CD14-positive monocyte (primary cell): ENCODE measurements around the gene CFAP69. TPM values are rescaled to one million over a fixed set of nuclear protein-coding genes. Genes with fewer than 3 reads are reported as not detected.

Experiments
- DNase-seq, 3 donors: peaks; one replicate each; pipeline ENCODE4 v3.0.0-alpha.2; 2011 to 2022
- H2AFZ ChIP-seq: 2 replicates; pipeline ENCODE4 v1.6.0; 2012; ENCODE audit warnings: mild to moderate bottlenecking, low read depth, low read length, inconsistent platforms; ENCODE audit not compliant: insufficient read depth, poor library complexity, severe bottlenecking
- H3K27ac ChIP-seq, 2 donors: 1 replicate in 1 of 2; 2 replicates in 1 of 2; pipeline ENCODE4 v1.5.1; 2012 to 2013; ENCODE audit warnings: low read length in 2 of 2, control low read depth in 1 of 2, inconsistent platforms in 1 of 2, low read depth in 1 of 2, mild to moderate bottlenecking in 1 of 2
- H3K27me3 ChIP-seq, 2 donors: one replicate each; pipeline versions ENCODE4 v1.6.0 to v1.6.1; 2011 to 2013; ENCODE audit warnings: low read length in 2 of 2; ENCODE audit not compliant: control insufficient read depth in 2 of 2, insufficient read depth in 2 of 2
- H3K36me3 ChIP-seq, 2 donors: replicated peaks in 1 of 2; 1 replicate in 1 of 2; 2 replicates in 1 of 2; pipeline versions ENCODE4 v1.5.1 to v1.6.1; 2012 to 2013; ENCODE audit warnings: low read length in 2 of 2, control low read depth in 1 of 2, inconsistent platforms in 1 of 2, mild to moderate bottlenecking in 1 of 2; ENCODE audit not compliant: insufficient read depth in 2 of 2, control insufficient read depth in 1 of 2
- H3K4me1 ChIP-seq, 2 donors: 1 replicate in 1 of 2; 2 replicates in 1 of 2; pipeline versions ENCODE4 v1.5.1 to v1.6.1; 2012 to 2013; ENCODE audit warnings: low read length in 2 of 2, control low read depth in 1 of 2, inconsistent platforms in 1 of 2, mild to moderate bottlenecking in 1 of 2, moderate library complexity in 1 of 2; ENCODE audit not compliant: insufficient read depth in 2 of 2, control insufficient read depth in 1 of 2
- H3K4me2 ChIP-seq: replicated peaks from 2 replicates; pipeline ENCODE3; 2012; ENCODE audit warnings: low read length, moderate library complexity, mild to moderate bottlenecking; ENCODE audit not compliant: poor library complexity, severe bottlenecking; ENCODE audit errors: extremely low read depth
- H3K4me3 ChIP-seq, 3 experiments: fragments of 200-600 bp in 1 of 3; sonication (generic) in 1 of 3; replicated peaks in 1 of 3; 1 replicate in 2 of 3; 2 replicates in 1 of 3; pipeline ENCODE4 v1.5.1; 2011 to 2013; ENCODE audit warnings: low read length in 3 of 3, mild to moderate bottlenecking in 3 of 3, control low read depth in 2 of 3, low read depth in 2 of 3, inconsistent platforms in 1 of 3, moderate library complexity in 1 of 3
- H3K79me2 ChIP-seq: 2 replicates; pipeline ENCODE4 v1.6.0; 2012; ENCODE audit warnings: mild to moderate bottlenecking, control low read depth, inconsistent platforms, low read length, moderate library complexity; ENCODE audit not compliant: insufficient read depth
- H3K9ac ChIP-seq: 2 replicates; pipeline ENCODE4 v1.6.0; 2017; ENCODE audit warnings: low read length, mild to moderate bottlenecking; ENCODE audit not compliant: insufficient read depth, poor library complexity, severe bottlenecking
- H3K9me3 ChIP-seq, 2 donors: replicated peaks in 1 of 2; 1 replicate in 1 of 2; 2 replicates in 1 of 2; pipeline versions ENCODE4 v1.5.1 to v1.6.1; 2012 to 2013; ENCODE audit warnings: low read length in 2 of 2, control low read depth in 1 of 2; ENCODE audit not compliant: control insufficient read depth in 1 of 2, insufficient read depth in 1 of 2
- H4K20me1 ChIP-seq: 2 replicates; pipeline ENCODE4 v1.6.0; 2012; ENCODE audit warnings: mild to moderate bottlenecking, low read length, control low read depth, moderate library complexity; ENCODE audit not compliant: insufficient read depth
- H3K27ac Mint-ChIP-seq, 7 donors: one replicate each; pipeline ENCODE4 v1.8.0; 2020; ENCODE audit warnings: mild to moderate bottlenecking in 7 of 7, mixed read lengths in 7 of 7, moderate library complexity in 6 of 7, inconsistent platforms in 2 of 7
- H3K27me3 Mint-ChIP-seq, 3 donors: one replicate each; pipeline ENCODE4 v1.8.0; 2021 to 2022; ENCODE audit warnings: low read depth in 3 of 3, mild to moderate bottlenecking in 3 of 3, mixed read lengths in 3 of 3, moderate library complexity in 3 of 3, inconsistent platforms in 1 of 3
- H3K36me3 Mint-ChIP-seq, 2 donors: one replicate each; pipeline ENCODE4 v1.8.0; 2020; ENCODE audit warnings: mixed read lengths in 2 of 2, inconsistent platforms in 1 of 2, mild to moderate bottlenecking in 1 of 2
- H3K4me1 Mint-ChIP-seq: one replicate; pipeline ENCODE4 v1.8.0; 2020; ENCODE audit warnings: mild to moderate bottlenecking, mixed read lengths
- H3K4me3 Mint-ChIP-seq, 2 donors: one replicate each; pipeline ENCODE4 v1.8.0; 2020; ENCODE audit warnings: mild to moderate bottlenecking in 2 of 2, mixed read lengths in 2 of 2, moderate library complexity in 1 of 2
- H3K9me3 Mint-ChIP-seq, 7 donors: one replicate each; pipeline ENCODE4 v1.8.0; 2020 to 2022; ENCODE audit warnings: mixed read lengths in 7 of 7, mild to moderate bottlenecking in 6 of 7, moderate library complexity in 6 of 7, inconsistent platforms in 2 of 7
- WGBS: methylation state at CpG from one replicate; pipeline ENCODE4 v1.1.5; 2013; ENCODE audit warnings: missing lambda C conversion rate; ENCODE audit not compliant: insufficient coverage; 5-methylcytosine and 5-hydroxymethylcytosine counted together
- intact Hi-C, 2 donors: fragments of 100-400 bp; cut with micrococcal nuclease; formaldehyde crosslinking; loops; one replicate each; pipeline versions ENCODE4 v1.15.0 to v1.15.1; 2023
- polyA plus RNA-seq, 3 donors: library from polyadenylated mRNA; depleted of rRNA in 1 of 3; unstranded in 2 of 3; stranded (reverse) in 1 of 3; fragments of 300-500 nt in 2 of 3; fragments of >200 nt in 1 of 3; fragmentation: Illumina TruSeq in 2 of 3; gene quantifications; 1 replicate in 2 of 3; 2 replicates in 1 of 3; pipeline ENCODE4 v1.2.3, GENCODE V29; 2012 to 2021
- TF ChIP-seq, protein P1 (sequence below): fragments of 200-600 bp; IDR thresholded peaks from one replicate; pipeline ENCODE4 v1.8.0; 2022; ENCODE audit warnings: antibody characterized with exemption, mild to moderate bottlenecking

Gene CFAP69
- polyA plus RNA-seq, 3 donors = not detected

- peaks cover 0 to 2% (median 0%) of the 10 kb centered on the region in 7 donors for H3K9me3 Mint-ChIP-seq
- no peak overlapping the region for H3K4me3 Mint-ChIP-seq
- H3K9me3 ChIP-seq = no peaks in the 10 kb centered on the region
- H2AFZ ChIP-seq = no peak overlapping the region
- H3K27ac Mint-ChIP-seq = no peak overlapping the region
- H4K20me1 ChIP-seq = no peaks in the 10 kb centered on the region
- no peak overlapping the region for H3K9ac ChIP-seq
- no peak overlapping the region for H3K27ac ChIP-seq
- intact Hi-C loops = no loop called here
- no peaks in the 10 kb centered on the region for H3K4me1 ChIP-seq
- no peaks in the 10 kb centered on the region for H3K36me3 Mint-ChIP-seq
- H3K27me3 ChIP-seq = no peaks in the 10 kb centered on the region
- no peak overlapping the region for H3K4me3 ChIP-seq
- no peaks in the 10 kb centered on the region for H3K36me3 ChIP-seq
- WGBS = no CpG with 5 or more reads among the region's 1 CpG
- no peak overlapping the region for H3K4me2 ChIP-seq
- H3K4me1 Mint-ChIP-seq = no peaks in the 10 kb centered on the region
- H3K79me2 ChIP-seq = no peaks in the 10 kb centered on the region
- TF ChIP-seq, protein P1, sequence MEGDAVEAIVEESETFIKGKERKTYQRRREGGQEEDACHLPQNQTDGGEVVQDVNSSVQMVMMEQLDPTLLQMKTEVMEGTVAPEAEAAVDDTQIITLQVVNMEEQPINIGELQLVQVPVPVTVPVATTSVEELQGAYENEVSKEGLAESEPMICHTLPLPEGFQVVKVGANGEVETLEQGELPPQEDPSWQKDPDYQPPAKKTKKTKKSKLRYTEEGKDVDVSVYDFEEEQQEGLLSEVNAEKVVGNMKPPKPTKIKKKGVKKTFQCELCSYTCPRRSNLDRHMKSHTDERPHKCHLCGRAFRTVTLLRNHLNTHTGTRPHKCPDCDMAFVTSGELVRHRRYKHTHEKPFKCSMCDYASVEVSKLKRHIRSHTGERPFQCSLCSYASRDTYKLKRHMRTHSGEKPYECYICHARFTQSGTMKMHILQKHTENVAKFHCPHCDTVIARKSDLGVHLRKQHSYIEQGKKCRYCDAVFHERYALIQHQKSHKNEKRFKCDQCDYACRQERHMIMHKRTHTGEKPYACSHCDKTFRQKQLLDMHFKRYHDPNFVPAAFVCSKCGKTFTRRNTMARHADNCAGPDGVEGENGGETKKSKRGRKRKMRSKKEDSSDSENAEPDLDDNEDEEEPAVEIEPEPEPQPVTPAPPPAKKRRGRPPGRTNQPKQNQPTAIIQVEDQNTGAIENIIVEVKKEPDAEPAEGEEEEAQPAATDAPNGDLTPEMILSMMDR = no peak
- DNase-seq = no peak
- H3K27me3 Mint-ChIP-seq = no peaks in the 10 kb centered on the region
These were observed 58.3 kb downstream of the CFAP69 start for GRCh38 chr7:90303241-90303640.

- no peak overlapping the region for H3K9ac ChIP-seq
- TF ChIP-seq, protein P1 = no peak
- H3K36me3 ChIP-seq = no peaks in the 10 kb centered on the region
- H3K9me3 Mint-ChIP-seq = peaks cover 0 to 1% (median 0%) of the 10 kb centered on the region in 7 donors
- H3K4me3 ChIP-seq = no peak overlapping the region
- H2AFZ ChIP-seq = no peak overlapping the region
- no peaks in the 10 kb centered on the region for H3K79me2 ChIP-seq
- no peak overlapping the region for H3K4me3 Mint-ChIP-seq
- H3K27ac Mint-ChIP-seq = no peak overlapping the region
- no peak overlapping the region for H3K4me2 ChIP-seq
- no peaks in the 10 kb centered on the region for H4K20me1 ChIP-seq
- intact Hi-C loops = no loop called here
- H3K4me1 Mint-ChIP-seq = no peaks in the 10 kb centered on the region
- H3K27me3 ChIP-seq = no peaks in the 10 kb centered on the region
- H3K27me3 Mint-ChIP-seq = peaks cover 0 to 5% (median 3%) of the 10 kb centered on the region in 3 donors
- no peak overlapping the region for H3K27ac ChIP-seq
- no CpG with 5 or more reads among the region's 5 CpGs for WGBS
- H3K36me3 Mint-ChIP-seq = no peaks in the 10 kb centered on the region
- no peak for DNase-seq
- no peaks in the 10 kb centered on the region for H3K4me1 ChIP-seq
- no peaks in the 10 kb centered on the region for H3K9me3 ChIP-seq
These were observed 64.9 kb downstream of the CFAP69 start for GRCh38 chr7:90309872-90310271.
